DOHH2 (cell line): Measurements from ENCODE around the gene UBASH3B.

ENCODE experiments used
- H3F3A ChIP-seq: fragments of 200-600 bp; sonication (generic), shearing (Covaris generic); 2 replicates; pipeline ENCODE4 v1.6.0; 2016; ENCODE audit warnings: antibody characterized with exemption, mild to moderate bottlenecking; ENCODE audit not compliant: control insufficient read depth, insufficient read depth
- H3K27ac ChIP-seq: fragments of 200-600 bp; sonication (generic); 2 replicates; pipeline ENCODE4 v1.5.1; 2014; ENCODE audit warnings: low read depth, mild to moderate bottlenecking, low read length, moderate library complexity
- H3K27me3 ChIP-seq: fragments of 200-600 bp; sonication (generic); 2 replicates; pipeline ENCODE4 v1.6.1; 2014; ENCODE audit warnings: mild to moderate bottlenecking, low read length, mixed read lengths; ENCODE audit not compliant: control insufficient read depth
- H3K36me3 ChIP-seq: fragments of 200-600 bp; sonication (generic); 2 replicates; pipeline ENCODE4 v1.6.1; 2014; ENCODE audit warnings: mild to moderate bottlenecking, low read length, moderate library complexity, mixed read lengths; ENCODE audit not compliant: control insufficient read depth
- H3K4me1 ChIP-seq: fragments of 200-600 bp; sonication (generic); 2 replicates; pipeline ENCODE4 v1.6.1; 2014; ENCODE audit warnings: mild to moderate bottlenecking, low read length, mixed read lengths; ENCODE audit not compliant: control insufficient read depth
- H3K4me2 ChIP-seq: fragments of 200-600 bp; sonication (generic); 2 replicates; pipeline ENCODE4 v1.6.0; 2014; ENCODE audit warnings: mild to moderate bottlenecking, low read length, moderate library complexity
- H3K4me3 ChIP-seq: fragments of 200-600 bp; sonication (generic); 2 replicates; pipeline ENCODE4 v1.5.1; 2014; ENCODE audit warnings: mild to moderate bottlenecking, low read length, mixed read lengths
- H3K79me2 ChIP-seq: fragments of 200-600 bp; sonication (generic); 2 replicates; pipeline ENCODE4 v1.6.1; 2014; ENCODE audit warnings: mild to moderate bottlenecking, low read length, mixed read lengths; ENCODE audit not compliant: control insufficient read depth
- H3K9me2 ChIP-seq: fragments of 200-600 bp; sonication (generic); replicated peaks from 2 replicates; pipeline ENCODE4 v1.6.1; 2014; ENCODE audit warnings: mild to moderate bottlenecking, low read length, mixed read lengths; ENCODE audit not compliant: control insufficient read depth
- H3K9me3 ChIP-seq: fragments of 200-600 bp; sonication (generic); 2 replicates; pipeline ENCODE4 v1.6.1; 2014; ENCODE audit warnings: antibody characterized with exemption, low read length, mixed read lengths; ENCODE audit not compliant: control insufficient read depth, insufficient read depth
- H4K20me1 ChIP-seq: fragments of 200-600 bp; sonication (generic); 2 replicates; pipeline ENCODE4 v1.6.0; 2014; ENCODE audit warnings: low read depth, mild to moderate bottlenecking, antibody characterized with exemption, low read length, moderate library complexity; ENCODE audit not compliant: control insufficient read depth, insufficient read depth
- CTCF ChIP-seq: fragments of 200-600 bp; sonication (generic); IDR thresholded peaks from one replicate; pipeline ENCODE4 v1.5.1; 2014; ENCODE audit warnings: antibody characterized with exemption, mild to moderate bottlenecking, low read depth, low read length; ENCODE audit not compliant: poor library complexity, severe bottlenecking
- EZH2phosphoT487 ChIP-seq: fragments of 200-600 bp; sonication (generic); IDR thresholded peaks from 2 replicates; pipeline ENCODE4 v1.6.1; 2017; ENCODE audit warnings: borderline replicate concordance, mild to moderate bottlenecking, antibody characterized with exemption, low read length, moderate library complexity, mixed read lengths

The UBASH3B gene

GRCh38 chr11:122715548-122716440 is 60.3 kb downstream of the UBASH3B start:
- peaks cover 9% of the 10 kb centered on the region for H3K36me3 ChIP-seq
- H3K9me2 ChIP-seq = no peaks in the 10 kb centered on the region
- no peaks in the 10 kb centered on the region; the same call in 1 of the 2 replicates for H3F3A ChIP-seq
- peak overlapping the region; percentile 59; the same call in 1 of the 2 replicates for H3K4me2 ChIP-seq
- TF ChIP-seq EZH2phosphoT487 (no peak), CTCF (no peak)
- peaks cover 13% of the 10 kb centered on the region for H3K79me2 ChIP-seq
- no peaks in the 10 kb centered on the region for H3K27me3 ChIP-seq
- H3K9me3 ChIP-seq = no peaks in the 10 kb centered on the region
- peaks cover 82% of the 10 kb centered on the region for H3K4me1 ChIP-seq
- H3K4me3 ChIP-seq = no peak overlapping the region
- no peaks in the 10 kb centered on the region for H4K20me1 ChIP-seq
- H3K27ac ChIP-seq = no peak overlapping the region

GRCh38 chr11:122717264-122717867 is 61.8 kb downstream of the UBASH3B start:
- TF ChIP-seq CTCF (no peak), EZH2phosphoT487 (no peak)
- Histone ChIP-seq H3K79me2 (peaks cover 13% of the 10 kb centered on the region), H3K27me3 (no peaks in the 10 kb centered on the region), H3K4me3 (peak overlapping the region; percentile 56), H4K20me1 (no peaks in the 10 kb centered on the region), H3K36me3 (peaks cover 9% of the 10 kb centered on the region), H3F3A (no peaks in the 10 kb centered on the region; the same call in 1 of the 2 replicates), H3K9me3 (no peaks in the 10 kb centered on the region), H3K27ac (peak overlapping the region; percentile 36), H3K4me2 (peak overlapping the region; percentile 59), H3K9me2 (no peaks in the 10 kb centered on the region), H3K4me1 (peaks cover 76% of the 10 kb centered on the region)

- TF ChIP-seq EZH2phosphoT487 (no peak), CTCF (no peak)
- Histone ChIP-seq H3K36me3 (0 out of 2 replicates have a peak, but pooled peaks cover 3% of the 10 kb centered on the region), H3K9me2 (no peaks in the 10 kb centered on the region), H3K9me3 (no peaks in the 10 kb centered on the region), H3K27ac (no peak overlapping the region), H3F3A (0 out of 2 replicates have a peak, but pooled peaks cover 2% of the 10 kb centered on the region), H4K20me1 (no peaks in the 10 kb centered on the region), H3K79me2 (peaks cover 21% of the 10 kb centered on the region), H3K27me3 (no peaks in the 10 kb centered on the region), H3K4me2 (no peak overlapping the region), H3K4me3 (no peak overlapping the region), H3K4me1 (peaks cover 52% of the 10 kb centered on the region)
Observed at GRCh38 chr11:122720107-122720881, 64.8 kb downstream of the UBASH3B start.
